NAMALWA (cell line): ENCODE data around the gene APEH.
A peak's percentile ranks its signal among the peaks of the same experiment; 100 is the strongest.

ENCODE experiments used
- DNase-seq: peaks from one replicate; pipeline ENCODE4 v3.0.0-alpha.2; 2015; ENCODE audit warnings: low spot score

APEH gene

GRCh38 chr3:49714728-49715550 lies 40.8 kb downstream of the APEH start:
- no peak for DNase-seq

DNA sequence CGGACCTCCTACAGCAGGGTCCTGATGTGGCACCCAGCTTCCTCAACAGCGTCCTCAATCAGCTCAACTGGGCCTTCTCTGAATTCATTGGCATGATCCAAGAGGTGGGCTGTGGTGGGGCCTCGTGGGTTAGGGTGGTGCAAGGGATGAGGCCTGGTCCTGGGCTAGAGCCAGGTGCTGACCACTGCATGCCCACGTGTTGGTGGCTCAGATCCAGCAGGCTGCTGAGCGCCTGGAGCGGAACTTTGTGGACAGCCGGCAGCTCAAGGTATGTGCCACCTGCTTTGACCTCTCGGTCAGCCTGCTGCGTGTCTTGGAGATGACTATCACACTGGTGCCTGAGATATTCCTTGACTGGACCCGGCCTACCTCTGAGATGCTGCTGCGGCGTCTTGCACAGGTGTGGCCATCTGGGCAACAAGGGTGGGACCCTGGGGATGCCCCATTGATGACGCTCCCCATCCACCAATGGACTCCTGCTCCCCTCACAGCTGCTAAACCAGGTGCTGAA lies 41.5 kb downstream of the APEH start:
- DNase-seq, result no peak

- no peak for DNase-seq
These were observed 42.0 kb downstream of the APEH start for GRCh38 chr3:49716169-49716568.

DNA sequence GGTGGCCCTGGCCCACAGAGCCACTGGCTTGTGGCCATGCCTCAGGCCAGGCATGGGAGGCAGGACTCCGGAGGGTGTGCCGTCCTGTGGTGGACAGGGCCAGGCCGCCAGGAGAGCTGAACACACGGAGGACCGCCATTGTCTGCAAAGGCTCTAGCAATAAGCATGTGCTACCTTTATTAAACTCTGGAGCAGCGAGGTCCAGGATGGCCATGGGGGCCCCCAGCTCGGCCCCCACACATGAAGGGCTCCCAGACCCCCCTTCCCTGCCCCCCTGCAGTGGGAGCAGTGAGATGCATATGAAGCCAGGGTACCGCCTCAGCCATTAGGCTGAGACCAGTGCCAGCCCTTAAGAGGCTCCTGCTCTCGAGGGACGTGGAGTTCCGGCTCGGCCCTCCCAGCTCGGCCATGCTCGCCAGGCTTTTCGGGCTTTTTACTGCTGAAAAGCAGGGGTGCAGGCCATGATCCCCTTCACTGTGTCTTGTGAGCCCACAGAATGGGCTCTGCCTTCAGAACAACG lies 42.6 kb downstream of the APEH start:
- DNase-seq, result no peak

GRCh38 chr3:49717211-49717958 lies 43.2 kb downstream of the APEH start:
- no peak for DNase-seq

DNA sequence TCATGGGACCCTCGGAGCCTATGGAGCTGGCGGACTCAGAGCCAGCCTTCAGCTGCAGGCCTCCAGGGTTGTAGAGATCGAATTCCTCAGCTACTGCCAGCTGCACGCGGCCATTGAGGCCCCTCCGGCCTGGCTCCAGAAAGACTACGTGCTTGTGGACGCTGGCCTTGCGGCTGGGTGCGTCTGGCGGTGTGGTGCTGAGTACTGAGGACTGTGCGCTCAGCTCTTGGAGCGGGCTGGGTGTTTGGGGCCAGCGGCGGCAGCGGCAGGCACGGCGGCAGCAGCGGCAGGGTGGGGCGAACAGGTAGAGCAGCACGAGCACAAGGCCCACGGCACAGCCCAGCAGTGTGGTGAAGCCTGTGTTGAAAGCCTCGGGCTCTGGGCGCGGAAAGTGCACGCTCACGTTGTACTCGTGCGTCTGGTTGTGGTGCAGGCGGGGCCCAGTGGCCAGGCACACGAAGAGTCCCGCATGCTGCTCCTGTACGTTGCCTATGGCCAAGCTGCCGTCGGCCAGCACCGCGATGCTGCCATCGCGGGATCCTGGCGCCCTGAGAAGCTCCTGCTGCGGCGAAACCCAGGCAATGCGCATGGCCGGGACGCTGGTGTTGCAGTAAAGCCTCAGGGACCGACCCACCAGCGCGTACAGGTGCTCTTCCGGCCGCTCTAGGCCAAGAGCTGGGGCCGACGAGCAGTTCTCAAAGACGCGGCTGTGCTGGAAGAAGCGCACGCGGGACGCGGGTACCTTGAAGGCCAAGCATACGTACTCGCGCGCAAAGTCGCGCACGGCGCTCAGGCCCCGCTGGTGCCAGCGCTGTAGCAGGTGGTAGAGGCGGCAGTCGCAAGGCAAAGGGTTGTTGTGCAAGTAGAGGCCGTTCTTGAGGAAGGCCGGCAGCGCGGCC lies 44.1 kb downstream of the APEH start:
- no peak for DNase-seq

- no peak for DNase-seq
These were observed 44.7 kb downstream of the APEH start for GRCh38 chr3:49718858-49719213.

GRCh38 chr3:49719214-49719884 lies 45.2 kb downstream of the APEH start, which contains the start of gene AMIGO3:
Gene AMIGO3 (minus strand): TSS chr3:49719684. CDS start chr3:49719465, 219 bp downstream.
- peak; percentile 85 for DNase-seq

DNA sequence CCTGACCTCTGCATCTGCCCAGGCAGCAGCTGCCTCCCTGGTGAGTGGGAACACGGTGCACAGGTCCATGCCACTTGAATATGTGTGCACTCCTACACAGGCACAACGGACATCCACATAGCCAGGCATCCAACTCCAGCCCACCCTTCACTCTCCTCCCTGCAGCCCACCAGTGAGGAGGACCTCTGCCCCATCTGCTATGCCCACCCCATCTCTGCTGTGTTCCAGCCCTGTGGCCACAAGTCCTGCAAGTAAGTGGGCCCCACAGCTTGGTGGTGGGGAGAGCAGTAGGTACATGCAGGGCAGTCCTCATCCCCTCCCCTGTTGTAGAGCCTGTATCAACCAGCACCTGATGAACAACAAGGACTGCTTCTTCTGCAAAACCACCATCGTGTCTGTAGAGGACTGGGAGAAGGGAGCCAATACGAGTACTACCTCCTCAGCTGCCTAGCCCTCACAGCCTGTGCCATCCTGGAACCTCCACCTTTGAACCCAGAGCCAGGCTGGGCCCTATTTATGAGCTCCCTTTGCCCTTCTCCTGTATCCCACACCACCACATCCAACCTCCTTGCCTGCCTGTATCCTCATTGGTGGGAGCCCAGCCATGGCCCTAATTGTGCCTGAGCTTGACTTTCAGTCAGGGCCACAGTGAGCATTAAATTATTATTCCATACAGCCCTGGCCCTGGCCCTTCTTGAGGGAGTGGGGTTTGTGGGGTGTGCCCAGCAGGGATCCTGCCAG lies 46.9 kb downstream of the APEH start:
- no peak for DNase-seq

DNA sequence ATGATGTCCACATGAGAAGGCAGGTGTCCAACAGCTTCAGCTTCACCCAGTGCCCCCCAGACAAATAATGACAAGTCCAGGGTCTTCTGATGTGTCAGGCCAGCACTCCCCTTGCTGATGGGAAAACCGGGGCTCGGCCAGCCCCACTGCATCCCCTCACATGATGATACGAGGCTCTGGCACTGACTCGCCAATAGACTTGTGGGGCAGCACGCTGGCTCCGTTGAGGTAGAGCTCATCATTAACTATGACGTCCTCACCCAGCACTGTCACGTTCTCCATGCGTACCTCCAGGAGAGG lies 47.4 kb downstream of the APEH start:
- no peak for DNase-seq

DNA sequence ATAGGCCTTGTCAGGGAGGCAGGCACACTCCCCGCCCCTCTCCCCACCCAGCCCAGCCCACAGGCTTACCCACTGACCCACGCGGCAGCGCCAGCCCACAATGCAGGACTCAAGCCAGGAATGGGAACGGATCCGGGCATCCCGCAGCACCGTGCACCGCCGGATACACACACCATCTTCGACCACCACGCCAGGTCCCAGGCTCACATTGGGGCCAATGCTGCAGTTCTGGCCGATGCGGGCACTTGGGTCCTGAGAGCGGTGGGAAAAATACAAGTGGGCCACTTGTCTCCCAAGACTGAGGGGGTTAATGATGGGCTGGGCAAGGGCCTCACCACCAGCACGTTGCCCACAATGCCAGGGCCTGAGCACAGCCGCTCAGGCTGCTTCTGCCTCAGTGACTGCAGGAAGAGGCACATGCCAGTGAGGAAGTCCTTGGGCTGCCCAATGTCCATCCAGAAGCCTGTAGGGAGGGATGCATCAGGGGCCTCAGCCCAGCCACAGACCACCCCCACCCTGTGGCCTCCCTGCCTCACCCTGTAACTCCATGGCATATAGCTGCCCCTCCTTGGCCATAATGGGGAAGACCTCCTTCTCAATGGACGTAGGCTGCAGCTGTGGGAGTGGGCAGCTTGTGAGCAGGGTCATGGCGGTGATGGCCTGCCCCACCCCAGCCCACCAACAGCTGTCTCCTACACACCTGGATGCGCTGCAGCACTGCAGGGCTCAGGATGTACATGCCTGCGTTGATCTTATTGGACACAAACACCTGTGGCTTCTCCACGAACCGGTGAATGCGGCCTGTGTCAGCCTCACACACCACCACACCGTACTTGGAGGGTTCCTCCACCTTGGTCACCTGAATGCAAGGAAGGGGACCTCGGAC lies 48.0 kb downstream of the APEH start:
- DNase-seq, result no peak

- no peak for DNase-seq
These were observed 48.7 kb downstream of the APEH start for GRCh38 chr3:49722896-49723295.

DNA sequence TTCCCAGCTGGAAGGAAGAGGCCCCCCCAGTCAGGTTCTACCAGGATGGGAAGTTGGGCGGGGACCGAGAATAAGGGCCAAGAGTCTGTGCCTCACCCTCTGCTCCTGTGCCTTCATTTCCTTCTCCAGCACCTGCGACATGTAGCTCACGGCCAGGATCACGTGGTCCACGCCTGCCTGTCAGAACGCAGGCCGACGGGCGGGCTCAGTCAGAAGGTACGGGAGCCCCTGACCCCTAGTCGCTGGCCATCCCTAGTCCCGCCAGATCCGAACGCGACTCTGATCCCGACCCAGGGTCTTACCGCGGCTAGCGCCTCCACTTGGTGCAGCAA lies 49.1 kb downstream of the APEH start:
- DNase-seq, result peak; percentile 69

GRCh38 chr3:49723628-49724551 lies 49.7 kb downstream of the APEH start, which contains the start of gene GMPPB:
Gene GMPPB (minus strand): TSS chr3:49723951. CDS start chr3:49723726, 225 bp downstream.
- DNase-seq, result peak; percentile 92

DNA sequence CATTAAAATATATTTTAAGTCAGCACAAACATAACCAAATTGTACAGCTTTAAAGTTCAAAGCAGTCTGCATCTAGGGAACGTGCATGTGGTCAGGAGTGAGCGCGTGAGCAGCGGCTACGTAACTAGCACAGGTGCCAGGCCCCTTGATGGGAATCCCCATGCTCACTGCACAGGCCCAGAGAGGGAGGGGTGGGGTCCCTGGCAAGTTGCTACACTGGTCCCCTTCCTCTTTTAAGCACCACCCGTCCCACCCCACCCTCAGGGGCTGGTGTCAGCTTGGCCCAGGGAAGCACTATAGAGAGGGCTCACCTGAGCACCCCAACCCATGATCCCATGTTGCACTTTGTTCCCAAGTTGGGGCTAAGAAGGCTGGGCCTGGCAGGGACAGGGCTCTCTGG lies 50.4 kb downstream of the APEH start:
- peak; percentile 70 for DNase-seq

DNA sequence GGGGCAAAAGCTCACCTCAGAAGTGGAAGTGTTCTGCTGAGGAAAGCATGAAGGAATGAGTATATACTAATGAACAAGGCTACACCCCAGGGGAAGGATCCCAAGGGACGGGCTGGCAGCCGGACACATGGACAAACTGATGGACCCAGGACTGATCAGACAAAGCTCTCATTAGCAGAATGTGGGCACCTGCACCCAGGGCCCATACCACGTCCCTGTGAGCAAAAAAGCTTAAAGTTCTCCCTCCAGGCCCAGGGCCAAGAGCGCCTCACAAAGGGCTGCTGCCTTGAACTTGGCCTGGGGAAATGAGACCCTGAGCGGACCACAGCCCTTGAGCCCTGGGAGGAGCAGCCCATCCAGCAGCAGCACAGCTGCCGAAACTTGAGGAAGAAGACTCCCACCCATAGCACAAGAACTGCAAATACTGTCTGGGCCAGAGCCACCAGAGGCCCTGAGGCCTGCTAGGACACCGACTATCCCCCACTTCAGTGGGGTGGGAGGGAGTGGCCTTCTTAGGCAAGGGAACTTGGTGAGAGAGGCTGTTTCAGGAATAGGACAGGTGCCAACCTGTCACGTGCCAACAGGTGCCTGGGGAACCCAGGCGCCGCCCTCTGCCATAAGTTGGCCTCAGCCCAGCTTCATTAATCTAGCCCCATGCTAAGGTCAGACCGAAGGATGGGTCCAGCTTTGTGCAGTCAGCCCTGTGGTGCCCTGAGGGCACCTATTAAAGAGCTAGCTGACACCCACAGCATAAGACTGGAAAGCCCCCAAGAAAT lies 51.9 kb downstream of the APEH start:
- DNase-seq, result no peak

GRCh38 chr3:49727154-49727923 lies 53.2 kb downstream of the APEH start:
- no peak for DNase-seq
